Central memory CD8-positive, alpha-beta T cell (primary cell): ENCODE data around the gene KCTD5.
A peak's percentile ranks its signal among the peaks of the same experiment; 100 is the strongest.

Experiments used
- ATAC-seq: fragments of 150-1000 bp; cut with Tn5 transposase; replicated peaks from 2 replicates; pipeline ENCODE4 v1.10.0; 2022; ENCODE audit warnings: mild to moderate bottlenecking, moderate FRiP score, moderate number of reproducible peaks; ENCODE audit not compliant: poor library complexity, severe bottlenecking; ENCODE audit errors: extremely low read depth
- DNase-seq, 2 donors: peaks; one replicate each; pipeline ENCODE4 v3.0.0; 2021; ENCODE audit warnings: low spot score in 2 of 2
- H3K27ac Mint-ChIP-seq: one replicate; pipeline ENCODE4 v1.8.0; 2022; ENCODE audit warnings: low read depth, mild to moderate bottlenecking, moderate library complexity, mixed read lengths
- H3K27me3 Mint-ChIP-seq: one replicate; pipeline ENCODE4 v1.8.0; 2022; ENCODE audit warnings: mixed read lengths
- H3K36me3 Mint-ChIP-seq: one replicate; pipeline ENCODE4 v1.8.0; 2022; ENCODE audit warnings: mild to moderate bottlenecking, moderate library complexity, mixed read lengths; ENCODE audit not compliant: insufficient read depth
- H3K4me1 Mint-ChIP-seq: one replicate; pipeline ENCODE4 v1.8.0; 2022; ENCODE audit warnings: mixed read lengths
- H3K4me3 Mint-ChIP-seq: one replicate; pipeline ENCODE4 v1.8.0; 2022; ENCODE audit warnings: mild to moderate bottlenecking, moderate library complexity, mixed read lengths
- H3K9me3 Mint-ChIP-seq: one replicate; pipeline ENCODE4 v1.8.0; 2022; ENCODE audit warnings: mixed read lengths

The KCTD5 gene

DNA sequence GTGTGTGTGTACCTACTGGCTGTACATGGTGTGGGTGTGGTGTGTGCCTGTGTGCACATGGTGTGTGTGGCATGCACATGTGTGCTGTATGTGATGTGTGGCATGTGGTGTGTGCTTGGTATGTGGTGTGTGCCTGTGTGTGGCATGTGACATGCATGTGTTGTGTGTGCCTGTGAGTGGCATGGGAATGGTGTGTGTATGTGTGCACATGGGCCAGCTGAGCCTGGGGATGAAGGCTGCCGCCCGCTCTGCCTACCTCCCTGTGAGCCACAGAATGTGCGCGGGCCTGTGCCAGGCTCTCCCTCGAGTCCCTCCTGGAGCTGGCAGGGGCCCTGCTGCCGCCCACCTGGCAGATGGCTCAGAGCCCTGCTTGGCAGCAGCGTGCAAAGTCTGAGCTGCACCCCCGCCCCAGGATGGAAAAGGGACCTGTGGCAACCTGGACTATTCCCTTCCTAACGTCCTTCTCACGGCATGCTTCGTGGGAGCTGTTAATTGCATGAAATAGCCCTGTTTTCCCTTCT, 28.4 kb downstream of the KCTD5 start:
- H3K36me3 Mint-ChIP-seq: peaks cover 15% of the 10 kb centered on the region
- peaks cover 8% of the 10 kb centered on the region for H3K4me1 Mint-ChIP-seq
- no peak for DNase-seq
- H3K4me3 Mint-ChIP-seq: no peak overlapping the region
- no peak overlapping the region for H3K27ac Mint-ChIP-seq
- no peaks in the 10 kb centered on the region for H3K27me3 Mint-ChIP-seq
- H3K9me3 Mint-ChIP-seq: no peaks in the 10 kb centered on the region
- ATAC-seq: no peak

DNA sequence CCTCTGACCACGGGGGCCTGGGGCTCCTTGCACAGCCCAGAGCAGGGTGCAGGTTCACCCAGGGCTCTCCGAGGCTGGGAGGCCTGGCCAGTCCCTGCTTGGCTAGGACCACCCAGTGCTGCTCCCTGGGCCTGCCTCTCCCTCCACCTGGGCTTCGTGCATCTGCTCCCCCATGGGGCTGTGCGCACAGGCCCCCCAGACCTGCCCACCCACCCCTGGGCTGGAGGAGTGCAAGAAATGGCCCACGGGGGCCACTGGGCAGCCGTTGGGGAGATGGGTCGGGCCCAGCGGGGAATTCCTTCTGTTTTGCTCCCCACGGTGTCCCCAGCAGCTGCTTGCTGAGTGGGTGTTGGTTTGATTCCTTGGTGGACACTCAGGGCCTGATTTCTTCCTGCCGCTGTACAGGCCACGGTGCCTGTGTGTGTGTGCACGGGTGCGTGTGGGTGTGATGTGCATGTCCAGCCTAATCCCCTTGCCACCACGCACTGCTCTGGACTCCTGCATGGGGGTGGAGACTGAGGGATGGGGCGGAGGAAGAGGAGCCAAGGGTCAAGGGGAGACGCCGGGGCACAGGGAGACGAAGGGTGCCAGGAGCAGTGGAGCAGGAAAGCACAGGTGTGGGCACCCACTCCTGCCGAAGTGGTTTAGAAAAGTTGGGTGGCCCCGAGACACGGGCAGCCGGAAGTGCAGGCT, 29.2 kb downstream of the KCTD5 start:
- Mint-ChIP-seq H3K27me3 (no peaks in the 10 kb centered on the region), H3K4me3 (no peak overlapping the region), H3K27ac (no peak overlapping the region), H3K9me3 (no peaks in the 10 kb centered on the region), H3K36me3 (peaks cover 15% of the 10 kb centered on the region), H3K4me1 (peaks cover 12% of the 10 kb centered on the region)
- DNase-seq: no peak
- ATAC-seq: no peak

DNA sequence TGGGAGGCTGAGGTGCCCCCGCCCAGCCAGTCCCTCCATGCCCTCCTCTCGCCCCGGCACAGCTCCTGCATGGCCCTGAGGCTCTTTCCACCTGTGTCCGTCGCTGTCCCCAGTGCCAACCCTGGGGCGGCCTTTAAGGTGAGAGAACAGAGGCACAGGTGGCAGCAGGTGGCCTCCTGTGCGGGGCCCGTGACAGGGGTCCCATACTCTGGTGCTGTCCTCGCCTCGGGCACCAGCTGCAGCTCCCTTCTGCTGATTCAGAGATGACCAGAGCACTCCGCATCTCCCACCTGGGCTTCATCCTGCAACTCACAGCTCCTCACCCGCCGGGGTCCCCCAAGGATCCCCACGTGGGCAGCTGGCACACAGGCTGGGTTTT, 29.7 kb downstream of the KCTD5 start:
- H3K9me3 Mint-ChIP-seq: no peaks in the 10 kb centered on the region
- H3K36me3 Mint-ChIP-seq: peaks cover 13% of the 10 kb centered on the region
- no peak overlapping the region for H3K4me3 Mint-ChIP-seq
- no peak for ATAC-seq
- no peaks in the 10 kb centered on the region for H3K27me3 Mint-ChIP-seq
- no peak for DNase-seq
- no peak overlapping the region for H3K27ac Mint-ChIP-seq
- H3K4me1 Mint-ChIP-seq: peaks cover 12% of the 10 kb centered on the region

DNA sequence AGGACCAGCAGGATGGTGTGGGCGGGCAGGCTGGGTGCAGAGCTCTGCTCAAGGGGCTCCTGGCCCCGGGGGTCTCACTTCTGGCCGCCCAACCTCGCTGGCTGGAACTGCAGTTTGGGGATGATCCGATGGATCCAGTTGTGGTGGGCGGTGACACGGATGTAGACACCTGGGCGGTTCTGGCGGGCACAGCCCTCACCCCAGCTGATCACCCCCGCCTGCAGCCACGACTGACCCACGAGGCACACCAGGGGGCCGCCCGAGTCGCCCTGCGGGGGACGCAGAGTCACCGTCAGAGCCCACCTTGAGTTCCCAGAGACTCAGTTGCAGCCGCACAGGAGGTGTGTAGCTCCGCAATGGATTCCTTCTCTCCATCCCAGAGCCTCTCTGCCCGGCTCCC, 30.2 kb downstream of the KCTD5 start:
- H3K27ac Mint-ChIP-seq: no peak overlapping the region
- H3K27me3 Mint-ChIP-seq: no peaks in the 10 kb centered on the region
- H3K4me1 Mint-ChIP-seq: peaks cover 12% of the 10 kb centered on the region
- DNase-seq: no peak
- H3K4me3 Mint-ChIP-seq: no peak overlapping the region
- H3K9me3 Mint-ChIP-seq: no peaks in the 10 kb centered on the region
- H3K36me3 Mint-ChIP-seq: peaks cover 10% of the 10 kb centered on the region
- ATAC-seq: no peak

DNA sequence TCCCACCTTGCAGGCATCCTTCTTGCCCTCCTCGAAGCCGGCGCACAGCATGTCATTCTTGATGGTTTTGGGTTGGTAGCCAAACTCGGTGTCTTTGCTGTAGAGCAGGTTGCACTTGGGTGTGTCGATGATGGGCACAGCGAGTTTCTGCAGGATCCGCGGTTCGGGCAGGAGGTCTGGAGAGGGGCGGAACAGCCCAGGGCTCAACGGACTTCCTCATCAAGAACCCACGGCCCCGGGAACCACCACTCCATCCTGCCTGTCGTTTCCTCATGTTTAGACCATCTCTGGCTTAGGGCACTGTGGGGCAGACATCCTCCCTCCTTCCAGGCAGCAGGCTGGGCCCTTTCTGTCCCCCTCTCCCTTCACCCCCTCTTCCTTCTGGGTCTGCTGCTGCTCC, 31.2 kb downstream of the KCTD5 start:
- H3K27me3 Mint-ChIP-seq: no peaks in the 10 kb centered on the region
- peaks cover 4% of the 10 kb centered on the region for H3K36me3 Mint-ChIP-seq
- H3K9me3 Mint-ChIP-seq: no peaks in the 10 kb centered on the region
- ATAC-seq: no peak
- no peak overlapping the region for H3K4me3 Mint-ChIP-seq
- H3K4me1 Mint-ChIP-seq: peaks cover 12% of the 10 kb centered on the region
- H3K27ac Mint-ChIP-seq: peak overlapping the region; percentile 85
- DNase-seq: no peak

DNA sequence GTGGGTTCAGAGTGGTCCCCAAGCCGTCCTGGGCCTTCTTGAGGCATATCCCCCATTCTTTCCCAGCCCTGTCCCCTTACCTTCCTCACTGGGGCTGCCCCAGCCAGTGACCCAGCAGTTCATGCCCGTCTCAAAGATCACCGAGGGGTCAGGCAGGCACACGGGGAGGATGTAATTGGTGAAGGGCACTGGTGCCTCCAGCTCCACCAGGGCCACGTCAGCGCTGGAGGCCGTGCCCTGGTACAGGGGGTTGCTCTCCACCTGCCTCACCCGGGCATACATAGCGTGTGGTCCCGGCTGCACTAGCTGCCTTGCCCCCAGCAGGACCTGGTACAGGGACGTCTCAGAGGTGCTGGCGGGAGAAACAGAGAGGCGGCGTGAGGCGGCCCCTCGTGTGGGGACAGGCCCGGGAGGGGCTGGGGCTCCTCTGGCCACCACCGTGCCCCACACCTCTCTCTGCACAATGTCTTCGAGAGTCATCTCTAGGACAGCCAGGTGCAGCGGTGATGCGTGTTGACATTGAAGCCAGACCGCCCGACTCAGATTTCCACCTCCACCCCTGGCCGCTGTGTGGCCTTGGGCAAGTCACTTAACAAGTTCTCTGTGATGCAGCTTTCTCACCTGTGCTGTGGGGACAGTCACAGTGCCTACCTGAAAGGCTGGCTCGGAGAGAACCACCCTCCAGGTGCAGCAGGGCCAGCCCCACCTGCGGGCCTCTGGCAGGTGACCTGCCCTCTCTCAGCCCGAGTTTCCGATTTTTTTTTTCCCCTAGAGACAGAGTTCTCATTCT, 31.9 kb downstream of the KCTD5 start:
- Mint-ChIP-seq H3K4me3 (no peak overlapping the region), H3K9me3 (no peaks in the 10 kb centered on the region)
- no peak for DNase-seq

DNA sequence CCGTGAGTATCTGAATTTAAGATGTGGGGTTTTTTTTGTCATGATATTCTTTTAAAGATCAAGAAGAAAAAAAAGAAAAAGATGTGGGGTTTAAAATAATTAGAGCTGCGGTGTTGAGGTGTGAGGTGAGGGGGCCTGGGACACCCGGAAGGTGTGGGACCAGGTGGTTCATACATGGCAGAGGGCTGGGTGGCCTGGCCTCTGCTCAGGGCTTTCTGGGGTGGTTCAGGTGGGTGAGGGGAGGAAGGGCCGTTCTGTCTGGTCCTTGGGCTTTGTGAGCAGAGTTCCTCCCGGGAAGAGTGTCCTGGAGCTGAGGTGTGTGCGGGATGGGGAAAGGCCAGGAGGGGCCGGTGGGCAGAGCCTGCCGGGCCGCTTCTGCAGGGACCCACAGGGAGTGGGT, 32.7 kb downstream of the KCTD5 start:
- Mint-ChIP-seq H3K4me1 (peaks cover 12% of the 10 kb centered on the region), H3K36me3 (peaks cover 3% of the 10 kb centered on the region), H3K4me3 (no peak overlapping the region), H3K27ac (no peak overlapping the region), H3K27me3 (no peaks in the 10 kb centered on the region), H3K9me3 (no peaks in the 10 kb centered on the region)
- DNase-seq (no peak), ATAC-seq (no peak)

More for the DNA sequence above, 31.9 kb downstream of the KCTD5 start:
- no peak for ATAC-seq
- peak overlapping the region; percentile 85 for H3K27ac Mint-ChIP-seq
- H3K4me1 Mint-ChIP-seq: peaks cover 12% of the 10 kb centered on the region
- H3K36me3 Mint-ChIP-seq: peaks cover 3% of the 10 kb centered on the region
- no peaks in the 10 kb centered on the region for H3K27me3 Mint-ChIP-seq

DNA sequence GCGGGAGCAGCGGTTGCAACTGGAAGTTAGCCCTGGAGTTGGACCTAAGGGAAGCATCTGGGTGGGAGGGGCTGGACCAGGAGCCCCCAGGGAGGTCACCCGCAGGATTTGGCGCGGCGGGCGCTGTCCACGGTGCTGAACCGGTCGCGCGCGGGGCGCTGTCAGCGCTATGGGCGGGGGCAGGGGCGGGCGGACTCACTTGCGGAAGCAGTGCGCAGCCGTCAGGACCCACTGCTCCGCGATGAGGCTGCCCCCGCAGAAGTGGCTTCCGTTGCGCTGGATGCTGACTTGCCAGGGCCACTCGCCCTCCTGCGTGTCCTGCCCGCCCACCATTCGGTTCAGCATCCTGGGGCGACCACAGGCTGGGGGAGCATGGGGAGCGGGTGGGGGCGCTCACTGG, 33.2 kb downstream of the KCTD5 start:
- ATAC-seq (peak; percentile 94), DNase-seq (peak; percentile 73)
- H3K27ac Mint-ChIP-seq: no peak overlapping the region
- H3K27me3 Mint-ChIP-seq: no peaks in the 10 kb centered on the region
- H3K9me3 Mint-ChIP-seq: no peaks in the 10 kb centered on the region
- H3K4me1 Mint-ChIP-seq: peaks cover 12% of the 10 kb centered on the region
- H3K4me3 Mint-ChIP-seq: no peak overlapping the region
- peaks cover 3% of the 10 kb centered on the region for H3K36me3 Mint-ChIP-seq

DNA sequence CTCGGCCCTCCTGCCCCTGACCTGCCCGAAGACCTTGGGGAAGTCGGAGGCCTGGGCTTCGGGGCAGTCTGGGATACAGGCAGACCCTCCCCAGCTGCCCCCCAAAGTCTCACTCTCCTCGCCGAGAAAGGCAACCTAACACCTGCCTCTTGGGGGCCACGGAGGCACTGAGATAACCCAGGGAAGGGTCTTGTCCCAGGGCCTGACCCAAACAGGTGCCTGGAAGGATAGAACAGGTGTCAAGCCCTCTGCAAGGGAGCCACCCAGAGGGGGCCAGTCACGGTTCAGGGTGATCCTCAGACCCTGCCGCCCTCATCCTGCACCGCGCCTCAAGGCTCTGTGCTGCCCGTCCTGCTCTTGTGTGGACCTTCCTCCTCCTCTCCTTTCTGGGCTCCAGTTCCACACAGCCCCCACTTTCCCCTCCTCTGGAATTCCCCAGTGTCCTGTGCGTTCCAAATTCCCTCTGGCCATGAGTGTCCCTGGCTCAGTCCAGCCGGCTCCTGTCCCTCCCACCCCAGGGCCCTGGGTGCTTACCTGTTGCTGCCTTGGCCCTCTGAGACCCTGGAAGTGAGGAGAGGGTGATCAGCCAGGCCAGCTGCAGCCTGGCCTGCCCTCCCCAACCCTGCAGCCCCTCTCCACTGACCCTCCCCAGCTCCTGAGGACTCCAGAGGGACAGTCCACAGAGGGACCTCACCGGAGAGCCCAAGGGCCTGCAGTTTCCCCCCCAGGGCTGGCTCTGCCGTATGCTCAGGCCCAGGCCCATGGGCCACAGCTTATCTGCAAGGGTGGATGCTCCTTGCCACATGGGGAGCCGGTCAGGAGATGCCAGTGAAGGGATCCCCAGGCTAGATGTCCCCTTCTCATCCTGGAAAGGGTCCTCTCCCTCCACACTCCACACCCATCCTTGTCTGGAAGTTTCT, 33.9 kb downstream of the KCTD5 start:
- DNase-seq (no peak), ATAC-seq (no peak)
- no peak overlapping the region for H3K27ac Mint-ChIP-seq
- peaks cover 3% of the 10 kb centered on the region for H3K36me3 Mint-ChIP-seq
- H3K4me3 Mint-ChIP-seq: peak overlapping the region; percentile 27
- H3K27me3 Mint-ChIP-seq: no peaks in the 10 kb centered on the region
- peaks cover 12% of the 10 kb centered on the region for H3K4me1 Mint-ChIP-seq
- no peaks in the 10 kb centered on the region for H3K9me3 Mint-ChIP-seq

DNA sequence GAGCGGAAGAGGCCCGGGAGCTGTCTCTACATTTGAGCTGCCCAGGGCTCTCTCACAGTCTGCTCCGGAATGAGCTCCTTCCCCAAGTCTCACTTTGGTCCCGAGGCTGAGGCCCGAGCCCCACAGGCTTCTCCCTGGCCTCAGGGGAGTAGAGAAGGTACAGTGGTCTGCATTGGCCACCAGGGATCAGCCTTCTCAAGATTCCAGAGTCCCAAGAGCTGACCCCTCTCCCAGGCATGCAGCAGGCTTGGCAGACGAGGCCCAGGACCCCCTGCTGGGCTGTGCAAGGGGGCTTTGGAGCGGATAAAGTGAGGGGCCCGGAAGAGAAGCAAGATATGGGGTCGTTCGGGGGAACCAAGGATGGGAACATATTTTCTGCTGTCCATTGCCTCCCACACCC, 34.6 kb downstream of the KCTD5 start:
- ATAC-seq (no peak), DNase-seq (no peak)
- H3K9me3 Mint-ChIP-seq: no peaks in the 10 kb centered on the region
- H3K4me1 Mint-ChIP-seq: peaks cover 12% of the 10 kb centered on the region
- H3K36me3 Mint-ChIP-seq: peaks cover 3% of the 10 kb centered on the region
- no peak overlapping the region for H3K4me3 Mint-ChIP-seq
- no peaks in the 10 kb centered on the region for H3K27me3 Mint-ChIP-seq
- H3K27ac Mint-ChIP-seq: no peak overlapping the region

DNA sequence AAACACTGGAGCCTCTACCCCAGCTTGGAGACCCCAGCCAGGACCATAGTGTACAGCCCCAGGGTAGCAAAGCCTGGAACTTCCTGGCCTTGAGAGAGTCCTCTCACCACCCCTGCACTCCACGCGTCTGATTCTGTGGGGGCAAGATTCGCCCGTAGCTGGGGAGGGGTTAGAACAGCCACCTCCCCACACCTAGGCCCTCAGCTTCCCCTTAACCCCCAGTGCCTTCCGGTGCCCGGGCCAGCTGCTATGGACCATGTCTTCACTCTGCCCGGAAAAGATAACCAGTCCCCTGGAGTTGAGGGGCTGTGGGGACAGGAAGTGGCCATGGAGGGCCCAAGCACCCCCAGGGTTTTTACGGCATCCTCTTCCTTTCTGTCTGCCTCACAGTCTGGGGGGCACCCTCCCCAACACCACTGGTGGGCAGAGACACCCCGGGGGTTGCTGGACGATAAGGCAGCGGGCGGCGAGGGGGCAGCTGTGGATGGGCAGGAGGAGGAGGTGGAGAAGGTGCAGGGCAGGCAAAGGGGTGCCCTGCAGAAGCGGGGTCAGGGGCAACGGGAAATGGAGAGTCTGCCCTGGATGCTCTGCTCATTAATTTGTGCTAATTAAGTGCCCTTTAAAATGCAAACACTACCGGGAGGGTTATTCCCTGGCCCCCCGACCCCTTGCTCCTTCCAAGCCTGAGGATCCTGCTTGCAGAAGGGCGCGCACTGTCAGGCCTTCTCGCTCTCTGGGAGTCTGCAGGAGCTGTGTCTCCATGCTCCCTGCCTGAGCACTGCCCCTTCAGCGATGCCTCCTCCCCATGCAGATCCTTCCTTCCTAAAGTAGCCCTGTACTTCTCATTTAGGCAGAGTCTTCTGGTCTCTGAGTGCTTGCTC, 35.3 kb downstream of the KCTD5 start:
- ATAC-seq (no peak), DNase-seq (no peak)
- no peaks in the 10 kb centered on the region for H3K27me3 Mint-ChIP-seq
- H3K4me1 Mint-ChIP-seq: peaks cover 12% of the 10 kb centered on the region
- no peaks in the 10 kb centered on the region for H3K9me3 Mint-ChIP-seq
- no peak overlapping the region for H3K4me3 Mint-ChIP-seq
- peaks cover 3% of the 10 kb centered on the region for H3K36me3 Mint-ChIP-seq
- H3K27ac Mint-ChIP-seq: peak overlapping the region; percentile 6
